NCI-H2171 (cell line): ENCODE results near the gene UNK.
"Not testable (repeated sequence)": the region's sequence is repeated elsewhere in the genome, so short reads cannot be mapped to it uniquely, and the experiment has no call there.

ENCODE experiments used
- DNase-seq: peaks from one replicate; lab custom pipeline; 2025; lab: John Stamatoyannopoulos, UW

The UNK gene

DNA sequence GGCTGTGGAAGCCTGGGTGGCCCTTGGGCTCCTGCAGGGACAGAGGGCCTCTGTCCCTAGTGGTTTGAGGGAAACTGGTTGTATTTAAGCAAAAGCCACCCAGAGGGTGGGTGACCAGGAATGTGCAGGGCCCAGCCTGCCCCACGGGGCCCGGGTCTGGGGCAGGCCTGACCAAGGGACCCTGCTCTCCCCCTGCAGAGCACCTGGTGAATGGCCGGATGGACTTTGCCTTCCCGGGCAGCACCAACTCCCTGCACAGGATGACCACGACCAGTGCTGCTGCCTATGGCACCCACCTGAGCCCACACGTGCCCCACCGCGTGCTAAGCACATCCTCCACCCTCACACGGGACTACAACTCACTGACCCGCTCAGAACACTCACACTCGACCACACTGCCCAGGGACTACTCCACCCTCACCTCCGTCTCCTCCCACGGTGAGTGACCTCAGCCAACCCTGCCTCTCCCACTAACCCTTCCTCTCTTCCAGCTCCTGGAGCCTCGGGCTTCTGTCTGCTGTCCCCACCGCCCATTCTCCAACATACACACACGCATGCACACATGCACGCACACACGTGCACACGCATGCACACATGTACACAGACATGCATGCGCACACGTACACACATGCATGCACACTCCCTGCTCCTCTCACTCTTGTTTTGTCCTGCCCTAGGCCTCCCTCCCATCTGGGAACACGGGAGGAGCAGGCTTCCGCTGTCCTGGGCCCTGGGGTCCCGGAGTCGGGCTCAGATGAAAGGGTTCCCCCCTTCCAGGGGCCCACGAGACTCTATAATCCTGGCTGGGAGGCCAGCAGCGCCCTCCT is 30.0 kb upstream of the UNK start:
- no peak for DNase-seq

- no peak for DNase-seq
These were observed 29.3 kb upstream of the UNK start for GRCh38 chr17:75755205-75755901.

GRCh38 chr17:75755990-75756389 is 28.6 kb upstream of the UNK start:
- no peak for DNase-seq

DNA sequence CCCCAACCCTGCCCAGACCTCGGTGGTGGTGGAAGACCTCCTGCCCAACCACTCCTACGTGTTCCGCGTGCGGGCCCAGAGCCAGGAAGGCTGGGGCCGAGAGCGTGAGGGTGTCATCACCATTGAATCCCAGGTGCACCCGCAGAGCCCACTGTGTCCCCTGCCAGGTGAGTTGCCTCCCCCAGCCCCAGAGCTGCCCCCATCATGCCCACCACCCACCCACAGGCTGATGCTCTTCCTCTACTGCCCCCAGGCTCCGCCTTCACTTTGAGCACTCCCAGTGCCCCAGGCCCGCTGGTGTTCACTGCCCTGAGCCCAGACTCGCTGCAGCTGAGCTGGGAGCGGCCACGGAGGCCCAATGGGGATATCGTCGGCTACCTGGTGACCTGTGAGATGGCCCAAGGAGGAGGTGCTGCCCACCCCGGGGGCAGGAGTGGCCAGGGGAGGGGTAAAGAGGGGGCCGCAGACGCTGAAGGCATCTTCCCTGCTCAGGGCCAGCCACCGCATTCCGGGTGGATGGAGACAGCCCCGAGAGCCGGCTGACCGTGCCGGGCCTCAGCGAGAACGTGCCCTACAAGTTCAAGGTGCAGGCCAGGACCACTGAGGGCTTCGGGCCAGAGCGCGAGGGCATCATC is 28.0 kb upstream of the UNK start:
- no peak for DNase-seq

DNA sequence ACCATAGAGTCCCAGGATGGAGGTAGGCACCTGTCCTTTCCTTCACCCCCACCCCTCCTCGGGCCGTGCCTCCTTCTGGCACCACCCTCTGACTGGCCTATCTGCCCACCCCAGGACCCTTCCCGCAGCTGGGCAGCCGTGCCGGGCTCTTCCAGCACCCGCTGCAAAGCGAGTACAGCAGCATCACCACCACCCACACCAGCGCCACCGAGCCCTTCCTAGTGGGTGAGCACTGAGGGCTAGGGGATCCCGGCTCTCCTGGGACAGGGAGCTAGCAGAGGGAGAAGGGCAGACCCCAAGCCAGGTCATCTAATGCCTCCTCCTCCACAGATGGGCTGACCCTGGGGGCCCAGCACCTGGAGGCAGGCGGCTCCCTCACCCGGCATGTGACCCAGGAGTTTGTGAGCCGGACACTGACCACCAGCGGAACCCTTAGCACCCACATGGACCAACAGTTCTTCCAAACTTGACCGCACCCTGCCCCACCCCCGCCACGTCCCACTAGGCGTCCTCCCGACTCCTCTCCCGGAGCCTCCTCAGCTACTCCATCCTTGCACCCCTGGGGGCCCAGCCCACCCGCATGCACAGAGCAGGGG is 27.4 kb upstream of the UNK start:
- no peak for DNase-seq

- no peak for DNase-seq
These were observed 26.3 kb upstream of the UNK start for GRCh38 chr17:75758131-75758905.

DNA sequence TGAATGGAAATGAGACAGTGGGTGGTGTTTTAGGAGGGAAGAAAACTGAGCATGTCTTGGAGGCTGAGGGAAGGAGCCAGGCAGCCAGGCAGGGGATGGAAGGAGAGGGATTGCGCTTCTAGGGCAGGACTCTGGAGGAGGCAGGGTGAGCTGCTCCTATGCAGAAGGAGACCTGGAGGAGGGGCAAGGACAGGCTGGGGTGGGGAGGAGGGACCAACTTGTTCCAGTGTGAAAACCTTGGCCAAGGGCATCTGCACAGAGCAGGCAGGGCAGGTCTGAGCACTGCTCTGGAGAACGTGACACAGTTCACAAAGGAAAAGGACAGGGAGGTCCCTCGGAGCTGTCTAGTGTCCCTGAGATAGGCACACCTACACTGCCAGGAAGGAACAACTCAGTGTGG is 25.1 kb upstream of the UNK start:
- DNase-seq = no peak

DNA sequence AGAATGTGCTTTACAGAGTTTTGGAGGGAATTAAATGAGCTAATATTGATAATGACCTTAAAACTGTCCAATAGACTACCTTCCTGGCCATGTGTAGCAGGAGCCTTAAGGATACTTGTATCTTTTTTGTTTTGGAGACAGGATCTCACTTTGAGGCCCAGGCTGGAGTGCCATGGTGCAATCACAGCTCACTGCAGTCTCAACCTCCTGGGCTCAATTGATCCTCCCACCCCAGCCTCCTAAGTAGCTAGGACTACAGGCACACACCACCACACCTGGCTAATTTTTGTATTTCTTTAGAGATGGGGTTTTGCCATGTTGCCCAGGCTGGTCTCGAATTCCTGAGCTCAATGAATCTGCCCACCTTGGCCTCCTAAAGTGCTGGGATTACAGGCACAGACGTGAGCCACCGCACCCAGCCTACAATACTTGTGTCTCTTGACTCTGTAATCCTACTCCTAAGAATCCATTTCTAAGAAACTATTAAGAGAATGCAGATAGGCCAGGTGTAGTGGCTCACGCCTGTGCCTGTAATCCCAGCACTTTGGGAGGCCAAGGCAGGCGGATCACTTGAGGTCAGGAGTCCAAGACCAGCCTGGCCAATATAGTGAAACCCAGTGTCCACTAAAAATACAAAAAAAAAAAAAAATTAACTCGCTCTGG is 24.5 kb upstream of the UNK start:
- not testable (repeated sequence) for DNase-seq

GRCh38 chr17:75762513-75763268 is 21.9 kb upstream of the UNK start:
- DNase-seq = no peak

DNA sequence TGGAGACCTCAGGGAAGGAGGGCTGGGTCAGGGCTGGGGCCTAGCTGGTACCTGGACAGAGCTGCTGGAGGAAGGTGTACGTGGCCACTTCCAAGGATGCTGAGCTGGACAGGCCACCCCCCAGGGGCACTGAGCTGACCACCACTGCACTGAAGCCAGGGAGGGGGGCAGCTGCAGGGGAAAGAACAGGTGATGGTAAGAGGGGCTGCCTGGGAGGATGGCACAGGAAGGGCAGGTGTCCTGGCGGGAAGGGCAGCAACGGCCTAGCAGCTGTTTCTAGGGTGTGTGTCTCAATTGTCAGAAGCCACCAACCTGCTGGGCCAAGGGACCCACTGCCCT is 21.4 kb upstream of the UNK start:
- no peak for DNase-seq

DNA sequence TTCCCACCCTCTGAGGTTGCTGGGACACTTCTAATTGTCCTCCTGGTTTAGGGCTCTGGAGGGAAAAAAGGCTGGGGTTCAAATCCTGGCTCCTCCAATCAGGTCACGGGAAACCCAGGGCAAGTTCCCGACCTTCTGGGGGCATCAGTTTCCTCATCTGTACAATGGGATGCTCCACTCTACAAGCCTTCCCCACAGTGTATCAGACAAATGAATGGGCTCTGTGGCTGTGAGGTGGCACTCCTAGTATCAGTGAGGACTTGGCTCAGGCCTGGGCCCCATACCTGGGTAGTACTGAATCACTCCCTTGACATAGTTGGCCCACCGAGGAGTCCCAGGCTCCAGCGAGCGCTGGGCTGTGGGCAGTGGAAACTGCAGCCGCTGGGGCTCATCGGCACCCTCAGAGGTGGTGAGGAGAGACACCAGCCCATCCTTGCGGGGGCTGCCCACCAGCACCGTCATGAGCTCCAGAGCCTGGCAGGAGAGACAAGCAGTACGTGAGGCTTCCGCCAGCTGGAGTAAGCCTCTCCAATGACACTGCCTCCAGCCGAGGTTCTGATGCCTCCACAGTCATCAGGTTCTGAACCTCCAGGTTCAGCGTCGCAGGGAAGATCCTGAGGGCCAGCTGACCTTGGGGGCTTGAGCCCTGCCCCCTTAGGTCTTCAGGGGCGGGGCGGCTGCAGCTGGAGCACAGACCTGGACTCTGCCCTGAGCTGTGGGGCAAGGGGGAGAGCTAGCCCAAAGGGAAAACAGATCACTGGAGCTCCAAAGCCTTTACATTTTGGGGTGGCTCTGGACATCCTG is 20.8 kb upstream of the UNK start:
- DNase-seq = no peak

DNA sequence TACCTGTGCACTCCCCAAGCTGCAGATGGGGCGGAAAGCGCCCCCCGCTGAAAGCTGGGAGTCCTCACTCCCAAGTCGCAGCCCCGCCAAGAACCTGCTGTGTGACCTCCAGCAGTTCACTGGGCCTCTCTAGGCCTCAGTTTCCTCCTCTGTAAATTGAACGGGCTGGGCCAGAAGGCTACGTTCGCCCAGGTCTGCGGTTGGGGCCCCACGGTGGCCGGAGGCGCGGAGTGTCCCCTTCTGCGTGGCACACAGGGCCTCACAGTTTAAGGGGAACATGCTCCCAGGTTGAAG is 20.2 kb upstream of the UNK start:
- no peak for DNase-seq

GRCh38 chr17:75764711-75765421 is 19.7 kb upstream of the UNK start, which contains the start of gene GALK1:
Gene GALK1, minus strand, starts transcription at chr17:75765192. Its CDS starts 56 bp downstream, at chr17:75765136.
- peak; percentile 49 for DNase-seq

- no peak for DNase-seq
These were observed 18.6 kb upstream of the UNK start for GRCh38 chr17:75765981-75766380.

DNA sequence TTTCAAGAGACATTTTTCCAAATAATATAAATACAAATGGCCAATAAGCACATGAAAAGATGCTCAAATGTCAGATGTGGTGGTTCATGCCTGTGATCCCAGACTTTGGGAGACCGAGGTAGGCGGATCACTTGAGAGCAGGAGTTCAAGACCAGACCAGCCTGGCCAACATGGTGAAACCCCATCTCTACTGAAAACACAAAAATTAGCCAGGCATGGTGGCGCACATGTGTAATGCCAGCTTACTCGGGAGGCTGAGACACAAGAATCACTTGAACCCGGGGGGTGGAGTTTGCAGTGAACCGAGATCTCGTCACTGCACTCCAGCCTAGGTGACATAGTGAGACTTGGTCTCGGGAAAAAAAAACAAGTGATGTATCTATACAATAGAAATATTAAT is 16.7 kb upstream of the UNK start:
- no peak for DNase-seq

GRCh38 chr17:75769536-75769935 is 15.1 kb upstream of the UNK start:
- DNase-seq = no peak

GRCh38 chr17:75771334-75772281 is 13.0 kb upstream of the UNK start:
- no peak for DNase-seq

- DNase-seq = no peak
These were observed 11.3 kb upstream of the UNK start for GRCh38 chr17:75773121-75773807.
